Prostate gland (tissue), 2 donors: ENCODE data around the gene NEMP2. TPM values are rescaled to one million over a fixed set of nuclear protein-coding genes. Genes with fewer than 3 reads are reported as not detected.
A peak's percentile ranks its signal among the peaks of the same experiment; 100 is the strongest.

Experiments
- DNase-seq: peaks from one replicate; pipeline ENCODE4 v3.0.0-alpha.2; 2019; ENCODE audit warnings: low spot score
- H3K27ac ChIP-seq, 2 donors: fragments of 200-600 bp; sonication (generic); 2 replicates each; pipeline ENCODE4 v1.5.1; 2017 to 2019
- H3K27me3 ChIP-seq: fragments of 200-600 bp; sonication (generic); replicated peaks from 2 replicates; pipeline ENCODE4 v1.5.1; 2019; ENCODE audit not compliant: insufficient read depth
- H3K36me3 ChIP-seq, 2 donors: fragments of 200-600 bp; sonication (generic); 1 replicate in 1 of 2; 2 replicates in 1 of 2; pipeline versions ENCODE4 v1.5.1 to v1.8.1; 2017 to 2019
- H3K4me1 ChIP-seq: fragments of 200-600 bp; sonication (generic); replicated peaks from 2 replicates; pipeline ENCODE4 v1.5.1; 2019
- H3K4me3 ChIP-seq, 2 donors: fragments of 200-600 bp; sonication (generic); 2 replicates each; pipeline ENCODE4 v1.5.1; 2017 to 2019
- H3K9me3 ChIP-seq: fragments of 200-600 bp; sonication (generic); 2 replicates; pipeline ENCODE4 v1.5.1; 2017
- CTCF ChIP-seq, 4 experiments: fragments of 200-600 bp in 2 of 4; fragments of 450-650 bp in 2 of 4; sonication (generic) in 2 of 4; IDR thresholded peaks; 1 replicate in 3 of 4; 2 replicates in 1 of 4; pipeline ENCODE4 v1.5.1; 2016 to 2019; ENCODE audit warnings: antibody characterized with exemption in 4 of 4, mild to moderate bottlenecking in 2 of 4, moderate library complexity in 2 of 4
- POLR2A ChIP-seq: fragments of 450-650 bp; IDR thresholded peaks from one replicate; pipeline ENCODE4 v1.6.1; 2016; ENCODE audit warnings: antibody characterized with exemption, mild to moderate bottlenecking
- POLR2AphosphoS5 ChIP-seq: sonication (generic); formaldehyde crosslinking; IDR thresholded peaks from one replicate; pipeline ENCODE4 v1.6.1; 2017; ENCODE audit warnings: antibody characterized with exemption
- WGBS: methylation state at CpG from one replicate; pipeline ENCODE4 v1.1.5; 2018; 5-methylcytosine and 5-hydroxymethylcytosine counted together
- intact Hi-C: fragments of 100-400 bp; cut with DNase I; formaldehyde crosslinking; loops from one replicate; pipeline ENCODE4 v1.14.2; 2022
- total RNA-seq, 2 donors: library from RNA; depleted of rRNA; stranded (reverse); fragments of >200 nt; gene quantifications; one replicate each; pipeline ENCODE4 v1.1.0, GENCODE V29; 2016

NEMP2 gene
- total RNA-seq, 2 donors from 2014 or later: 4.6 to 14.0 TPM

- TF ChIP-seq CTCF (IDR thresholded peaks at IDR 0.05) (no peak), POLR2A (no peak), POLR2AphosphoS5 (no peak)
- Histone ChIP-seq H3K4me3 (no peak overlapping the region), H3K9me3 (no peaks in the 10 kb centered on the region), H3K27me3 (no peaks in the 10 kb centered on the region), H3K4me1 (no peaks in the 10 kb centered on the region), H3K36me3 (no peaks in the 10 kb centered on the region), H3K27ac (no peak overlapping the region)
- DNase-seq: no peak
- intact Hi-C loops: loop anchor here (10.0 kb wide), 1 partner anchor 267 kb away; no protein-coding TSS in a partner anchor
These were observed 3.7 kb upstream of the NEMP2 start for GRCh38 chr2:190538201-190538600.

GRCh38 chr2:190537765-190538164 is 3.2 kb upstream of the NEMP2 start:
- intact Hi-C loops: loop anchor here (10.0 kb wide), 1 partner anchor 267 kb away; no protein-coding TSS in a partner anchor
- TF ChIP-seq POLR2AphosphoS5 (no peak), CTCF (IDR thresholded peaks at IDR 0.05) (no peak)
- 95% methylated on average over 1 of the region's 1 CpG for WGBS

GRCh38 chr2:190535586-190535985 is 1.1 kb upstream of the NEMP2 start:
- intact Hi-C loops: loop anchor here (2.0 to 10.0 kb wide), 2 partner anchors 113 to 269 kb away; partner anchors contain the start of gene NAB1
- Histone ChIP-seq H3K36me3 (no peaks in the 10 kb centered on the region), H3K4me1 (no peaks in the 10 kb centered on the region), H3K4me3 (peak overlapping the region; percentile 72 to 76), H3K27me3 (no peaks in the 10 kb centered on the region), H3K27ac (peak overlapping the region; percentile 90 to 94), H3K9me3 (no peaks in the 10 kb centered on the region)
- TF ChIP-seq POLR2A (no peak), POLR2AphosphoS5 (no peak), CTCF (IDR thresholded peaks at IDR 0.05) (no peak)
- WGBS: 65% methylated on average over 1 of the region's 1 CpG
- DNase-seq: no peak

More at GRCh38 chr2:190537765-190538164, 3.2 kb upstream of the NEMP2 start:
- no peaks in the 10 kb centered on the region for H3K27me3 ChIP-seq
- H3K4me1 ChIP-seq: no peaks in the 10 kb centered on the region
- no peaks in the 10 kb centered on the region for H3K36me3 ChIP-seq
- H3K27ac ChIP-seq: no peak overlapping the region
- H3K4me3 ChIP-seq: no peak overlapping the region
- H3K9me3 ChIP-seq: no peaks in the 10 kb centered on the region
- no peak for DNase-seq

- H3K36me3 ChIP-seq: no peaks in the 10 kb centered on the region
- WGBS: 2% methylated on average over 7 of the region's 7 CpGs
- no peaks in the 10 kb centered on the region for H3K4me1 ChIP-seq
- intact Hi-C loops: loop anchor here (2.0 to 10.0 kb wide), 2 partner anchors 114 to 270 kb away; partner anchors contain the start of gene NAB1
- no peak for DNase-seq
- TF ChIP-seq POLR2AphosphoS5 (no peak), CTCF (IDR thresholded peaks at IDR 0.05) (no peak), POLR2A (no peak)
- no peaks in the 10 kb centered on the region for H3K9me3 ChIP-seq
- peak overlapping the region; percentile 90 to 94 for H3K27ac ChIP-seq
- H3K4me3 ChIP-seq: peak overlapping the region; percentile 72 to 76
- H3K27me3 ChIP-seq: no peaks in the 10 kb centered on the region
These were observed 558 bp upstream of the NEMP2 start for GRCh38 chr2:190535121-190535439.

- H3K4me3 ChIP-seq: peak overlapping the region; percentile 72 to 76
- H3K27ac ChIP-seq: peak overlapping the region; percentile 90 to 94
- DNase-seq: no peak
- intact Hi-C loops: loop anchor here (2.0 to 10.0 kb wide), 2 partner anchors 115 to 271 kb away; partner anchors contain the start of gene NAB1
- H3K36me3 ChIP-seq: no peaks in the 10 kb centered on the region
- no peaks in the 10 kb centered on the region for H3K27me3 ChIP-seq
- no peak for TF ChIP-seq POLR2AphosphoS5
- no peak for TF ChIP-seq POLR2A
- no peak for TF ChIP-seq CTCF (IDR thresholded peaks at IDR 0.05)
- no peaks in the 10 kb centered on the region for H3K9me3 ChIP-seq
- WGBS: 8% methylated on average over 13 of the region's 13 CpGs
- H3K4me1 ChIP-seq: no peaks in the 10 kb centered on the region
These were observed 583 bp downstream of the NEMP2 start for GRCh38 chr2:190533968-190534309.
